ENCODE measurements around the gene ABHD17C.
A peak's percentile ranks its signal among the peaks of the same experiment; 100 is the strongest.

Gene ABHD17C

DNA sequence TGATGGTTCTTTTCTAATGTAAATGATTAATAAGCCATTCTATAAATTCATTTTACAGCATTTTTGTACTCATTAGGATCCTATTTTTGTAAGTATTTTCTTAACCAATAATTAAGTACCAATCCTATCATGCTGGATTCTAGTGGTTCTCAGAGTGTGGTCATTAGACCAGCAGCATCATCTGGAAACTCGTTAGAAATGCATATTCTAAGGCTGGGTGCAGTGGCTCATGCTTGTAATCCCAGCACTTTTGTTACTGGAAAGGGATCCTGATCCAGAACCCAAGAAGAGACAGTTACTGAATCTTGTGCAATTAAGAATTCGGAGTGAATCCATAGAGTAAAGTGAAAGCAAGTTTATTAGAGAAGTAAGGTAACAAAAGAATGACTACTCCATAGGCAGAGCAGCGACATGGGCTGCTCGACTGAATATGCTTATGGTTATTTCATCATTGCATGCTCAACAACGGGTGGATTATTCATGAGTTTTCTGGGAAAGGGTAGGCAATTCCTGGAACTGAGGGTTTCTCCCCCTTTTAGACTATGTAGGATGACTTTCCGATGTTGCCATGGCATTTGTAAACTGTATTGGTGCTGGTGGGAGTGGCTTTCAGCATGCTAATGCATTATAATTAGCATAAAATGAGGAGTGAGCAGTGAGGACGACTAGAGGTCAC lies 74.2 kb downstream of the ABHD17C start:
- no peak for DNase-seq

DNA sequence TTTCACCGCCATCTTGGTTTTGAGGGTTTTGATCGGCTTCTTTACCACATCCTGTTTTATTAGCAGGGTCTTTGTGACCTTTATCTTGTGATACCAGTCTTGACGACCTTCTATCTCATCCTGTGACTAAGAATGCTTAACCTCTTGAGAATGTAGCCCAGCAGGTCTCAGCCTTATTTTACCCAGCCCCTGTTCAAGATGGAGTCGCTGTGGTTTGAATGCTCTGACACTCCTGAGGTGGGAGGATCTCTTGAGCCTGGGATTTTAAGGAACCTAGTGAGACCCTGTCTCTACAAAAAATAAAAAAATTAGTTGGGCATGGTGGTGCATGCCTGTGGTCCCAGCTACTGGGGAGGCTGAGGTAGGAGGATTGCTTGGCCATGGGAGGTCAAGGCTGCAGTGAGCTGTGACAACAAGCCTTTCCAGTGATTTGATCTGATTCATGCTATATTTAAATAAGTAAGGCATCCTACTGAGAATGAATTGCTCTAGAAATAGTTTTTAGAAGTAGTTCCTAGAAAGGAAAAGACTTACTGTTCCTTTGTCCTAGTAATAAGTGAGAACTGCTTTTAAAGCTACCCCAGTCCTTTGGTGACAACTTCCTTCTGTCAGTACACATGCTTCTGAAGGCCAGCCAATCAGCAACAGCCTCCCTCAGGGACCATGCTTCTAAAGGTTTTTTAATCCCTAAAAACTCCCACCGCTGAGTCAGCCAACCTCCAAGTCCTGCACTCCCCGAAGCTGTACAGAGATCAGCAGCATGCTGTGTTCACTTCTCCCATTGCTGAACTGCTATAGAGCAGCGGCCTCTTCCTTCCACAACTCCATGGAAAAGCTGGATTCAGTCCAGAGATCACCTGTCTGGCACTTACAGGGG lies 75.0 kb downstream of the ABHD17C start:
- DNase-seq = no peak

DNA sequence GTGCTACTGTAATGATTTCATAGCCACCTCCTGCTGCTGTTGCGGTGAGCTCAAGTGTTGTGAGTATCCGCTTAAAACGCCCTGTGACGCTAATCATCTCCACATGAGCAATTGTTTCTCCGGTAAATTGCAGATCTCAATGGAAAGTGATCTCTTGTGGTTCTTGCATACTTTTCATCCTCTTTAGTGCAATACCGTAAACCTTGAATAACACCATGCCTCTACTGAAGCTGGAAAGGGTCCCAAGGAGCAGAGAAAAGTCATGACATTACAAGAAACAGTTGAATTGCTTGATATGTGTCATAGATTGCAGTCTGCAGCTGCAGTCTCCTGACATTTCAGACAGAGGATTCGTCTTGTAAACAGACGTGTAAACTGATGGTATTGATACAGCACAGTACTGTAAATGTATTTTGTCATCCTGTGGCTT lies 78.0 kb downstream of the ABHD17C start:
- no peak for DNase-seq

DNA sequence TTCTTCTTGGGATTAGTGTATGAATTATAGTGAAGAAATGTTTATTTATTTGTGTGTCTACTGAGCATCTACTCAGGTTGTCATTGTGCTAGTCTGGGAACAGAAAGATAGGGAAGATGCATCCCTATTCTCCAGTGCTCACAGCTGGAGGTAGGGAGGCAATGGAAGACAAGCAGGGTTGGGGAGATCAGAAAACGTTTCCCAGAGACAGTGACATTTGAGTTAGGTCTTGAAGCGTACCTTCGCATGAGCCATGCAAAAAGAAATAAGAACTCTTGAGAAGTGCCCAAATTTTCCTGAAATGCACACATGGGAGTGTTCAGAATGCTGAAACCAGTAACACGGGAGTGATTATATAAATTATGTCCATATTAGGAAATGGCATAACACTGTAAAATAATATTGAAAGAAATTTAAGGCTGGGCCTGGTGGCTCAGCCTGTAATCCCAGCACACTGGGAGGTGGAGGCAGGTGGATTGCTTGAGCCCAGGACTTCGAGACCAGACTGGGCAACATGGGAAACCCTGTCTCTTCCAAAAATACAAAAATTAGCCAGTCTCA lies 78.8 kb downstream of the ABHD17C start:
- no peak for DNase-seq

DNA sequence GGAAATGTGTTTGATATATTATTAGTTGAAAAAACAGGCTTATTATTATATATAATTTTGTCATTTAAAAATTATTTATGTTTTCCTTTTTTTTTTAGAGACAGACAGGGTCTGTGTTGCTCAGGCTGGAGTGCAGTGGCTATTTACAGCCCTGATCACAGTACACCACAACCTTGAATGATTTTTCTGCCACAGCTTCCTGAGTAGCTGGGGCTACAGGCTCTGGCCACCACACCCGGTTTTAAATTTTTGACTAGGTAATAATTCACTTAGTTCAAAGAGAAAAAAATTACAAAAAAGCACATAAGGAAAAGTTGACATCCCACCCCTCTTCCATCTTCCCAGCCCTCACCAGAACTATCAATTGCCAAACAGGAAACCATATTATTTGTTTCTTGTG lies 79.4 kb downstream of the ABHD17C start:
- no peak for DNase-seq

DNA sequence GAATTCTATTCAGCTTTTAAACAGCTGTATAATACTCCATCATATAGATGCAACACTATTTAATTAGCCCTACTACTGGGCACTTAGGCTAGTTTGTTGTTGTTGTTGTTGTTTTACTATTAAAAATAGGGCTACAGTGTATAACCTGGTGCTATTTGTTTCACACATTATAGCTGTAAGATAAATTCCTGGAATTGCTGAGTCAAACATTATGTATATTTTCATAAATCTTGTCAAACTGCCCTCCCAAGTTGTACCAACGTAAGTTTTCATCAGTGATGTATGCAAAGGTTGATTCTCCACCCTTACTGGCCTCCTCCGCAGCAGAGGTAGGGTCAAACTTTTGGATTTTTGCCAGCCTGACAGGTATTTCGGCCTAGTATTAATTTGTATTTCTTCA lies 80.2 kb downstream of the ABHD17C start:
- DNase-seq = no peak

DNA sequence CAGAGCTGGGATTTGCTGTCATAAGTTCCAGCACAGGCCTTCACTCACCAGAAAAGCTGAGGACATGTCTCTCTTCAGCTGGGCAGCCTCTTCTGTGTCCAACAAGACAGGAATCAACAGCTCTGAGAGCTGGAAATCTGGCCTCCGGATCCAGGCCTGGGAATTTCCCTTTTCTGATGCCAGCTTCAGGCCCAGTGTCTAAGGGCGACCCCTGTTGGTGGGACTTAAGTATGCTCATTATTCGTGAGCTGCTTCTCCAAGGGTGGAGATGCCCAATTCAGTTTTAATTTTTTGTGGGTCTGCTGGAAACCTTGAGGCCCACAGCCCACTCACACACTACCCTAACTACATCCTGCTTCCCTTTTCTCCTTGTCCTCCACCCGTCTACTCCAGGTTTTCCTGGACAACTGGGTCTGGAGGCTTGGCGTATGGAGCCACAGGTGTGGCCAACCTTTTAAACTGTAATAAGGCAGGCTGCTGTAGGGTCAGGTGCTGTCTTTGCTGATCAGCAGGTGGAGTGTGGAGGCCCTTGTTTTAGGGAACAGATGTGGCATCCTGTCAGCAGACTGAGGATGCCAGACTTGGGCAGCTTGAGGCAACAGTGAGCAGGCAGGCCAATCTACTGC lies 81.4 kb downstream of the ABHD17C start:
- no peak for DNase-seq

DNA sequence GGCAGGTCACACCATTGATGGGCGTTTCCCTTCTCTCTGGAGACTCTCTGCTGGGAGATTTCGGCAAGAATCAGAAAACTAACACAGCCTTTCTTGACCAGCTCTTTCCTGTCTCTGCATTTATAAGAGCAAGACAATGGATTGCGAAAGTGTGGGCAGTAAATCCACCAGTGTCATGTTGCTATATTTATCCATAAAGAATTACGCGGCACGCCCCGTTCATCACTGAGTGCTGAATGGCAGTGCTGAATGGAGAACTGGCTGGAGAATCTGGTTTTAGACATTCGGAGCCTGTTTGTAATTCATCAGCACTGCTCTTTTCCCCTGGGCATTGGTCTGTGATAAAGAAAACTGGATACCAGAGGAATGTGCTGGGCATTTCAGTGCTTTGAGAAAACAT lies 82.0 kb downstream of the ABHD17C start:
- DNase-seq = no peak

DNA sequence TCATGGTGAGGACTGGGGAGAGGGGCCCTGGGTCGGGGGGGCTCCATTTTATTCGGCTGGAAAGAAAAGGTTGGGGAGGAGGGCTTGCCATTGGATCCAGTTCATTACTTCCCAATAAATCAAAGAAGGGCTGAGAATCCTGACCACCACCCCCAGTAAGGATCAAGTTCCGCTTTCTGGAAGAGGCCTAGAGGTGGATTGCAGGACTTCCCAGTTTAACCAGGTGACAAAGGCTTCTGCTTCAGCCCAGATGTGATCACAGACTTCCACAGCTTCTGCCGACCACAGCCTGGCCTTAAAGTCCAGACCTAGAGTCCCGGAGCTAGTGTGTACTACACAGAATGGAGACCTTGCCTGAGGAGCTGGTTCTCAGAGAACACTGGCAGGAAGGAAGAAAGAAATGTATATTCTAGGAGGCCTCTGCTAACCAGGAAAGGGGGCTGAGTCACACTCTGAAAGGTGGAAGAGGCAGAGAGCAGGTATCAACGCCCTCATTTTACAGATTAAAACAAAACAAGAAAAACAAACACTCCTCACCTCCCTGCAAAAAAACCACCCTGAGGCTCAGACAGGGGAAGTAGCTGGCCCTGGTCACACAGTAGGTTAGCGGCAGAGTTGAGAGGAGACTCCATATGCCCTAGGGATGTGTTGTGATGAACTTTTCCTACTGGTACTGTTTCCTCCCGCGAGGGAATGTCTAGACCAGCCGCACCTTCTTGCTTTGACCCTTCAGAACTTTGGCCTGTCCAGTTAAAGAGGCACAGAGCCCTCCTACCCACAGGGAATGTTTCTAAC lies 82.9 kb downstream of the ABHD17C start:
- DNase-seq = no peak

DNA sequence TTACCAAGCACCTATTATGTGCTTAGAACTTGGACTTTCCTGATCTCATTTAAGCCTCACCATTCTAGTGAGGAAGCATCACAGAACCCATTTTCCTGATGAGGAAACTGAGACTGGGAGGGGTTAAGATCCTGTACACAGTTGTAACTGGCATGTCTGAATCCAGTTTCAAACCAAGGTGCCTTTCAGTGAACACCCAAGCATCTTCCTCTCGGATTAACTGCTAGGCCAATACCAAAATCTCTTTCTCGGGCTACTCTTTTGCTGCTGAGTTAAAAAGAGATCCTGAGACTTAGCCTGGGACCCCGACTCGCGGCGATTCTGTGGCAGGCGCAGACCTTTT lies 83.5 kb downstream of the ABHD17C start:
- DNase-seq = no peak

DNA sequence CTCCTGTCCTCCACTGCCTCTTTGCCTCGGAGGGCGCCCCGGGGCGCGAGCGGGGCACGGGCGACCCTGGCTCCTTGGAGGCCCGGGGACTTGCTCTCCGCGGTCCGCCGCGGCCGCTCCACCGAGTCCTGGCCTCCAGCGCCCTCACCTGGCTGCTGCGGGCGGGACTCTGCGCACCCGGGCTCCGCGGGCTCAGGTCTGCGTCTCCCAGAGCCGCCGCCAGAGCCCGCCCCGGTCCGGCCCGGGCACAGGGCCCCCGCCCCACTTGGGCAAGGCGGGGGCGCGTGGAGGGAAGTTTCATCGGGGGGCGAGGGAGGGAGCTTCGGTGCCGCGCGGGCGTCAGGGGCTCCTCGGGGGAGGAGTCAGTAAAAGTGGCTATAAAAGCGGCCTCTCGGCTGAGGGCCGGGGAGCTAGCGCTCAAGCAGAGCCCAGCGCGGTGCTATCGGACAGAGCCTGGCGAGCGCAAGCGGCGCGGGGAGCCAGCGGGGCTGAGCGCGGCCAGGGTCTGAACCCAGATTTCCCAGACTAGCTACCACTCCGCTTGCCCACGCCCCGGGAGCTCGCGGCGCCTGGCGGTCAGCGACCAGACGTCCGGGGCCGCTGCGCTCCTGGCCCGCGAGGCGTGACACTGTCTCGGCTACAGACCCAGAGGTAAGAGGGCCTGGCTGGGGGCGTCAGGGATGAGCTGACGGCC lies 84.0 kb downstream of the ABHD17C start, which contains the start of gene CEMIP:
CEMIP (plus strand) TSS at position 407 of the 694 bp plus-strand sequence. CDS start 94,510 bp downstream, outside the sequence.
- peak; percentile 38 for DNase-seq

DNA sequence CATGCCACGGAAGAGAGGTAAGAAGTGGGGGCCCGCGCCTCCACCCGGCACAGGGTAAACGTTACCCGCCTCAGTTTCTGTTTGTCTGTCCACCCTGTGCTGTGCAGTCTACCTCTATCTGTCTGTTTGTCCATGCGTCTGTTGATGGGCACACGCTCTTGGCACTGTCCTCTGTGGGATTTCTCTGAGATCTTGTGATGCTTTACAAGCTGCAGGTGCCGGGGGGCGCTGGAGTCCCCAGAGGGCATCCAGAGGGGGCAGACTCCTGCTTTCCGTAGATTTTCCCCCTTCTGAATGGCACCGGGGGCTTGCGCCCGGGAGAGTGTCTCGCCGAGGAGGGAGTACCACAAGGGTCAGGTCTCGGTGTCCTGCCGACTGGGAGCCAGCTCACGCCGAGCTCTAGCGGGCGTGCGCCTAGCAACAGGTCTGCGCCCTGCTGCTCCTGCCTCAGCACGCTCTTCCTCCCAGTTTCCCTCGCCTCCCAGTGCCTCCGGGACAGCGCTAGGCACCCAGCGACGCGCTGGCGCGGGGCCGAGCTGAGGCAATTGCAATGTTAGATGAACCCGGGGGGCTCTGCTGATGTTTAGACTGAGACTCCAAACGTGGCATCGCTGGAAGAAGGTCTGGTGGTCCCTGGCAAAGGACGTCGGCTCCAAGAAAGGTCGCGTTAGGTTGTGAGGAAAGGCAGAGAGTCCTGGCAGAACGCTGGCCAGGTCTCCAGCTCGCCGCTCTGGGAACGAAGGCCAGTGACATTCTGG lies 84.7 kb downstream of the ABHD17C start:
- DNase-seq = peak; percentile 42

DNA sequence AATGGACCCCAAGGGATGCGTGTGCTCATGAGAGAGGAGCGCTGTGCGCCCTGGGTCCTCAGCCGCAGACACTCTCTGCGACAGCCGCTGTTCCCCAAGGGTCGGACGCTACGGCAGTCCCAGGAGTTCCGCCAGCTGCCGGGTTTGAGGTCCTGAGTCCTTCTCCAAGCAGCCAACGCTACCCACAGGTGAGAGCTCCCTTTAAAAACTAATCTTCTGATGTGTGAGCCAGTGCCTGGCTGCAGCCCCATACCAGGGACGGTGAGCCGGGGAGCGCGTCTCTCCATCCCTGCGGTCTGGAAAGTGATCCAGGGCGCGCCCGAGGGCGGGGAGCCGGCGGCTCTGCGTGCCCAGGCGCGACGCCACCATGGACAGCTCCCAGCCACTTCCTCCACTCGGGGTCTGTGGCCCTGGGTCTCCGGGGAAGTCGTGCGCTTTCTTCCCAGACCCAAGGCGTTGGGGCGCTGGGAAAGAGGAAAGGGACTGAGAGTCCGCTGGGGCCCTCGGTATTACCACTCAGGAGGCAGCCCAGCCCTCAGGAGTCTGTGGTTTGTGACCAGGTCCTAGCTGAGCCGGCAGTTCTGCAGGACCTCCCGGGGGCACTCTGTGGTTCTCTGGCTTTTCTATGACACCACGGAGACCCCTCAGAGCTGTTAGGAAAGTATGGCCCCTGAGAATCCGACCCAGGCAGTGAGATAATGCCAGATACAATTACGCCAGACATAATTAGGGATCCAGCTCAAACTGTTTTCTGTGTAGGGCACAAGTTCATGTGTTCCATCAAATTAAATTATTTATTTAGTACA lies 85.5 kb downstream of the ABHD17C start:
- DNase-seq = no peak

DNA sequence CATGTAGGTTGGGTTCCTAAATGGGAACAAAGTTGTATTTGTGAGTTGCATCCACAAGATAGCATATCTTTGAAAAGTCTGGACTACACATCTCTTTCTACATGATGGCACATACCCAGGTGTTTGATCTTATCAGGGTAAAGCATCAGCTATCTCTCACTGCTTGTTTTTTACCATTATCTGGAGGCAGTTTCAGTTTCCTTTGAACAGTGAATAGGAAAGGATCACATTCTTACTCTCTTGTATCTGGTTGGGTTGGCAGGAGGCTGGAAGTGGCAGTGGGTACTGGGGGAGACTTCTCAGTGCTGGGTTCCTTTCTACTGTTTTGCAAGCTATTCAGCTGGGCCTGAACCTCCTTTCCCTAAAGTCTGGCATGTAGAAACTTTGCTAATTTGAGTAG lies 88.2 kb downstream of the ABHD17C start:
- no peak for DNase-seq

DNA sequence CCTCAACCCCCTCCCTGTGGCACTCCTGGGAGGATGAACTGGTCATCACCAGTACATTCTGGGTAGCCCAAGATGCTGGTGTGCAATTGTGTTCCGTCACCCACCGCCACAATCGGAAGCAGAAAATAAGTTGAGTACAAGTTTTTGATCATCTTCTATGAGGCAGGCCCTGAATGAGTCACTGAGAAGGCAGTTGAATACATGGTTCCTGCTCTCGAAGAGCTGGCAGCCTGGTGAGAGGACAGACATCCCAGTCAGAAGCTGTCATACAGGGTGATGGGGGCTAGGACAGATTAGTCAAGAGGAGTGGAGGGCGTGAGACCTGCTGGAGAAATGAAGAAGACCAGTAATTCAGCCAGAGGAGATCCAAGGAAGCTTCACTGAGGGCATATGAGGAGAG lies 90.2 kb downstream of the ABHD17C start:
- DNase-seq = no peak

DNA sequence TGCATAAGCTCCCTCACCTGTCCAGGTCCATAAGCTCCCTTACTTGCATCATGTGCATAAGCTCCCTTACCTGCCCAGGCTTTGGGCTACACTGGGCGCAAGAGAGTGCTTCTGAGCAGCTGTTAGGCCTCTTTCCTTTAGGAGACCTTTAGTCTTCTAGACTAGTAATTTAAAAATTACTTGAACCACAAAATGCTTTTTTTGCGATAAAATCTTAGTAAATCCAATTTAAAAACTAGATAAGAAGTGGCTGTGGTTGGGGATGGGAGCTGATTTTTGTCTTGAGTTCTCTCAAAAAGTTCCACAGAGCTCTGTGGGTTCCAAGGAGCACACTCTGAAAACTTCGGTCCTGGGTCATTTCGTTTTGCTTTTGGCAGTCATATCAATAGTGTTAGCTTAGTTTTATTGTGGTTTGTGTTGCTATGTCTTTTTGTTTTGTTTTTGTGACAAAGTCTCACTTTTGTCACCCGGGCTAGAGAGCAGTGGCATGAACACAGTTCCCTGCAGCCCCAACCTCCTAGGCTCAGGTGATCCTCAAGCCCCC lies 90.8 kb downstream of the ABHD17C start:
- DNase-seq = no peak

DNA sequence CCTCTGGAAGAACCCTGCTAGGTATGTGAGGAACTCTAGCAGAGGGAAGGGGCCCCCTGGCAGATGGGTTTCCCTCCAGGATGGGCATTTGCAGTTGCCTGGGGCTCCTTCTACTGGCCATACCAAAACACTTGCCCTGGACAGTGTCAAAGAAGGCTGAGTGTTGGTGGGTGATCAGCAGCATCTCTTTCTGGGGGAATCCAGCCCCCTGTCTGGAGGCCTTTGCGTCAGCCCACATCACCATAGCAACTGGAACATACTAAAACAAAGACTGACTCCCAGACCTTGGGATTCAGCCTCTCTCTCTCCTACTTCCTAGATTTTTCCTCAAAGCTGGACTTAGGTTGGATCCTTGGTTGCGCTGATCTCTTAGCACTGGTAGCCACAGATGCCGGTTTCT lies 92.2 kb downstream of the ABHD17C start:
- no peak for DNase-seq

DNA sequence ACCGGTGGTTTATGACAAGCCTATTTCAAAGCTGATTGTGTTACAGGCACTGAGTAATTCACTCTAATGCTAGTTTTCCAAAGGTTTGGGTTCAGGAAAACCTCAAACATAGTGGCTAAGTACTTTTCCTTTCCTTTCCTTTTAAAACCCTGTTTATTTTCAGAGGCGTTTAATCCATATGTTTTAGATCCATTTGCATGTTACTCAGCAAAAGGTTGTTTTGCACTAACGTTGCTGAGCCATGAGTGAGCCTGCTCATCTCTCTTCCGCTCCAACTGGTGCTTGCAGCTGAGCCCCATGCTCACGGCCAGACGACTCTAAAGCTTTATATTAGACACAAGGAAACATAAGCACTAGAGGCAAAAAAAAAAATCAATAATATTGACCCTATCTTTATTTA lies 93.4 kb downstream of the ABHD17C start:
- DNase-seq = no peak

DNA sequence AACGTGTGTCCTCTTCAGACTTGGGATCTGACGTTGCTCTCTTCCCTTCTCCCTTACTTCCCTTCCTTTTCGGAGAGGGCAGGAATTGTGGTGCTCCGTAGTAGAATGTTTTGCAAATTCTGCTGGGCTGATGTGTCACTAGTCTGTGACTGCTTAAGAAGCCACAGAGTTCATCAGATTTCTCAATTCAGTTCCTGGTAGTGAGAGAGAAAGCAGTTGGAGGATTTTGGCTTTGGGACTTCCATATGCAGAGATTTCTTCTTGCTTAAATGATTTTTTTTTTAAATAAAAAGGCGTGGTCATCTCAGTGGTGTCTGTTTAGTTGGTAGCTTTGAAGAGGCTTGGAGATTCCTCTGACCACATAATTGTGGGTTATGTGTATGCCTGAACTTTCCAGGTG lies 94.2 kb downstream of the ABHD17C start:
- DNase-seq = no peak

DNA sequence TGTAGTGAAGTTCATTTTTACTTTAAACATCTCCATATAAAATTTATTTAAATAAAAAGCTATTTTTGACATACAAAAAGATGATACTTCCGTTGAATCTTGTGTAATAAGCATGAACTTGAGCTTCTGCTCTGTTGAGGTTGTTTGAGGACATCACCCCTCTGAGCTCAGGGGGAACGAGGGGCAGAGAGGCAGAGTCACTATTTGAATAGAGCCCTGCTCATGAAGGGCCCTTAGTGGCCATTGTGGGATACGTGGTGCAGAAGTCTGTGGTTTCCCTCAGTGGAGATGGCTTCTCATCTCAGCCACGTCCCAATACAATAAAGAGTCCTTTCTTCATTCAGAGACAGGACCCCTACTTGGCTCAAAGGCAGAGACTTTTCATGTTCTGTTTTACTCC lies 94.7 kb downstream of the ABHD17C start:
- no peak for DNase-seq
